Skeletal muscle cell (primary cell): ENCODE measurements around the gene PLCD3.
"Not testable (repeated sequence)": the region's sequence is repeated elsewhere in the genome, so short reads cannot be mapped to it uniquely, and the experiment has no call there.

ENCODE experiments used
- DNase-seq: peaks from one replicate; pipeline ENCODE4 v3.0.0-alpha.2; 2010; ENCODE audit warnings: low read depth
- H3K4me3 ChIP-seq: 2 replicates; pipeline ENCODE4 v1.5.1; 2011; ENCODE audit warnings: low read depth, mild to moderate bottlenecking, control low read depth, low read length, moderate library complexity

The PLCD3 gene

GRCh38 chr17:45136846-45137560 is 4.7 kb upstream of the PLCD3 start:
- no peak overlapping the region for H3K4me3 ChIP-seq
- no peak for DNase-seq

GRCh38 chr17:45135978-45136791 is 3.9 kb upstream of the PLCD3 start:
- H3K4me3 ChIP-seq, result peak overlapping the region; percentile 61
- no peak for DNase-seq

- peak within 1 kb of the TSS; percentile 61 for H3K4me3 ChIP-seq
- DNase-seq, result peak; percentile 86
Measured at GRCh38 chr17:45135192-45135977, 3.1 kb upstream of the PLCD3 start, which contains the start of gene ACBD4. Gene ACBD4, plus strand, starts transcription at chr17:45135687. Its CDS starts 458 bp downstream, at chr17:45136145.

GRCh38 chr17:45132572-45133463 is 503 bp upstream of the PLCD3 start:
- no peak for DNase-seq
- H3K4me3 ChIP-seq, result peak overlapping the region; percentile 88

GRCh38 chr17:45131616-45132319 is 547 bp downstream of the PLCD3 start:
- peak overlapping the region; percentile 88 for H3K4me3 ChIP-seq
- DNase-seq, result no peak

- DNase-seq, result no peak
- peak overlapping the region; percentile 88 for H3K4me3 ChIP-seq
Measured at GRCh38 chr17:45130681-45131615, 1.4 kb downstream of the PLCD3 start.

GRCh38 chr17:45129940-45130680 is 2.2 kb downstream of the PLCD3 start:
- no peak for DNase-seq
- H3K4me3 ChIP-seq, result no peak overlapping the region

GRCh38 chr17:45129426-45129939 is 2.8 kb downstream of the PLCD3 start:
- no peak for DNase-seq

GRCh38 chr17:45128989-45129388 is 3.3 kb downstream of the PLCD3 start:
- no peak for DNase-seq
- H3K4me3 ChIP-seq, result no peak overlapping the region

More at GRCh38 chr17:45129426-45129939, 2.8 kb downstream of the PLCD3 start:
- no peak overlapping the region for H3K4me3 ChIP-seq

GRCh38 chr17:45128331-45128730 is 4.0 kb downstream of the PLCD3 start:
- H3K4me3 ChIP-seq, result no peak overlapping the region
- no peak for DNase-seq

GRCh38 chr17:45127548-45128300 is 4.6 kb downstream of the PLCD3 start:
- no peak overlapping the region for H3K4me3 ChIP-seq
- DNase-seq, result no peak

- no peak overlapping the region for H3K4me3 ChIP-seq
- no peak for DNase-seq
Measured at GRCh38 chr17:45127207-45127547, 5.1 kb downstream of the PLCD3 start.

- no peak for DNase-seq
- H3K4me3 ChIP-seq, result no peak overlapping the region
Measured at GRCh38 chr17:45125509-45125908, 6.8 kb downstream of the PLCD3 start.

GRCh38 chr17:45124797-45125122 is 7.6 kb downstream of the PLCD3 start:
- DNase-seq, H3K4me3 ChIP-seq: not testable (repeated sequence)

- no peak for DNase-seq
- no peak overlapping the region for H3K4me3 ChIP-seq
Measured at GRCh38 chr17:45123930-45124796, 8.2 kb downstream of the PLCD3 start.
